Activated CD8-positive, alpha-beta memory T cell treated with anti-CD3 and anti-CD28 coated beads for 4 hours (primary cell): ENCODE data around the gene SLC5A12.

Experiments
- DNase-seq, 2 donors: peaks; one replicate each; pipeline ENCODE4 v3.0.0-alpha.2; 2020; ENCODE audit warnings: low read depth in 2 of 2

Gene SLC5A12

DNA sequence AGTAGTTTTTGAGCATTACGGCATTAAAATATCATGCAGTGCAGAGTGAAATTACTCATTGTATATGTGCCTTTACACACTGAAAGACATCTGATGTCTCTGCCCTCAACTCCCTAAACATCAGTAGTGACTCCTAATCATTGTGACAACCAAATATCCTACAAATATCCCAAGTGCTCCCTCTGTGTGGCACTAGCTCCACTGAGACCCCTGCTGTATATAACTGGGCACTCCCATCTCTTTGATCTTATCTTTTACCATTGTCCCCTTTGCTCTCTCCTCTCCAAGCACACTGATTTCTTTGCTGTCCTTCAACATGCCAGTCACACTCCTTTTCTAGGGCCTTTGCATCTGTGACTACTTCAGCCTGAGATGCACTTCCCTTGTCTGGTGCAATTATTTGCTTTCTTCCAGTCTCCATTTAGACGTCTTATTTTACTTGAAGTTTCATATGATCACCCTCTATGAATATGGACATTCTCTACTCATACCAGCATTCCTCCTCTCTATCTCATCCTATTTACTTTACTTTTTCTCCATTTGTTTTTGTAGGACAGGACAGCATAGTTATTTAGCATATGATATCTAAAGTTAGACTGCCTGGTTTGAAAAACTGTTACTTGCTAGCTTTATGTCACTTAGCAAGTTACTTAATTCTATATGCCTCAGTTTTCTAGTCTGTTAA is 2.4 kb downstream of the SLC5A12 start:
- DNase-seq: no peak

DNA sequence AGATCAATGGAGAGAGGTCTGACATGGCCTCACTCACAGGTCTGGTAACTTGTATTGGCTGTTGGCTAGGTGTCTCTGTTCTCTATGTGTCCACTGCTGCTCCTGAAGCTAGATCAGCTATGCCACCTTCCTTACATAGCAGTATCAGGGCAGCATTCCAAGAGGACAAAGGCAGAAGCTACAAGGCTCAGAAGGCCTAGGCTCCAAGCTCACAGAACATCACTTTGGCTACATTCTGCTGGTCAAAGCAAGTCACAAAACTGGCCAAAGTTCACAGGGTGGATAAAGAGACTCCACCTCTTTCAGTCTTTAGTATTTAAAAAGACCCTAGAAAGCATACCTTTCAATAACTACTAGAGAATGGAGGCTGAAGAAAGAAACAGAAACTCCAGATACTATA is 4.1 kb downstream of the SLC5A12 start:
- DNase-seq: no peak

DNA sequence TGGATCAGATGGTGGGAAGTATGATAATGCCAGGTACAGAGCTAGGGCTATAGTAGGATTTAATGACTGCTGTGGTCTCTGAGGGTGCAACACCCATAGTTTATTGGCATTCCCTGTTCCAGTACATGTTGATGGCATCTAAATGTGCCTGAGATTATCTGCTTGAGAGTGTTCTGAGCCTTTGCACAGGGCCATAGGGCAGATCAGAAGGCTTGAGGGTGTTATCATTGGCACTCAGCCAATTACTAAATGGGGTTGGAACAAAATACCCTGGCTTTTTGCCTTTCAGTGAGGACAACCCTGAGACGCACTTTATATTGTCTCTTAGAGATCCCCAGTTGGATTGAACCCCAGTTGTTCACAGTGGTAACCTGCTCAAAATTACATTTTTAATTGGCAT is 6.7 kb downstream of the SLC5A12 start:
- DNase-seq: no peak

DNA sequence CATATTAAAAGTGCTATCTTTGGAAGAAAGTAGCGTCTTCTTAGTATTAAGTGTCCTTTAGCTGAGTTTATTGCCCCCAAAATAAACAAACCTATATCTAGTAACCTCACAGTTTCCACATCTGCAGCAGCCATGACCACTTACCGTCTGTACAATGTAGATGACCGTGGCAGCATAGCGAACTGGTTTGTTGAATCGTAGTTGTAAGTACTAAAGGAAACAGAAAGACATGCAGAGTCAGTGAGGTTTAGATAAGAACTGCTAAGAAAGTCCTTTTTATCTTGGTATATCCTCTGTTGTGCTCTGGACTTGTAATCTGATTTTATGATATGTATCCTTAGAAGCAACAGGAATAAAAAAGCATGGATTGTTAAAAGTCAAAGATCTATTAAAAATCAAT is 9.4 kb downstream of the SLC5A12 start:
- no peak for DNase-seq

DNA sequence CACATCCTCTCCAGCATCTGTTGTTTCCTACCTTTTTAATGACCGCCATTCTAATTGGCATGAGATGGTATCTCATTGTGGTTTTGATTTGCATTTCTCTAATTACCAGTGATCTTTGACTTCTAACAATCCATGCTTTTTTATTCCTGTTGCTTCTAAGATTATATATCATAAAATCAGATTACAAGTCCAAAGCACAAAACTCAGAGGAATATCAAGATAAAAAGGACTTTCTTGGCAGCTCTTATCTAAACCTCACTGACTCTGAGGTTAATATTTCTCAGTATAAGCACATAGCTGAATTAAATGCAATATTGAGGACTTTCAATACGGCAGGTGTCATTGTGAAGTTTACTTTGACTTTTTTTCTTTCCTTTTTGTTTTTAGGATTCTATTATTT is 11.4 kb downstream of the SLC5A12 start:
- DNase-seq: no peak

DNA sequence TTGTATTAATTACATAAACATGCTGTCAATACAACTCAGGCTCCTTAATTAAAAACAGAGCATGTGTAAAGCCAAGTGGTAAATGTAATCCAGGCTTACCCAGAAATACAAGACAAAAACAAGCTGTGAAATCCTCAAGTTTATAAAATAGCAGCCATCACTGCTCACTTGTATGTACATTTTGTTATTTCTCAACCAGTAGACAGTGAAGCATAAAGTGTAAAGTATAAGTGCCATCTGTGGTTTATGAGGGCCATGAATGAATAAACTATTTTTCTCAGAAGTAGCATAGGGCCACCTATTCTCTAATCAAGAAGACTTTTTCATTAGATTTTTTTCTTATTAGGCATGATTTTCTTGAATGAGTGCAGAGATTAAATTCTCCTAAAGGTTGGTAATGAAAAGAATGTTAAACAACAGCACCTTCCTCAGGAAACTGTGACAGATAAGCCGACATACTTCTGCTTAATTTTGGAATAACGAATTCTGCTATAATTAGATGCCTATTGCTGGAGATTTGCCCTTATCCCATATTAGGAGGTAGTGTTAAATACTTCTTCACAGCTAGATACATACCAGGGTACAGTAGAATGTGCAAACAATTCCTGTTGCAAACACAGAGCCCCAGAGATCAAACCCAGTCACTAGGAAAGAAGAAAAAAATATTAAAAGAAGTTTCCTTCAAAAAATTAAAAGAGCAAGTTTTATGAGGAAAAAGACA is 13.0 kb downstream of the SLC5A12 start:
- DNase-seq: no peak

DNA sequence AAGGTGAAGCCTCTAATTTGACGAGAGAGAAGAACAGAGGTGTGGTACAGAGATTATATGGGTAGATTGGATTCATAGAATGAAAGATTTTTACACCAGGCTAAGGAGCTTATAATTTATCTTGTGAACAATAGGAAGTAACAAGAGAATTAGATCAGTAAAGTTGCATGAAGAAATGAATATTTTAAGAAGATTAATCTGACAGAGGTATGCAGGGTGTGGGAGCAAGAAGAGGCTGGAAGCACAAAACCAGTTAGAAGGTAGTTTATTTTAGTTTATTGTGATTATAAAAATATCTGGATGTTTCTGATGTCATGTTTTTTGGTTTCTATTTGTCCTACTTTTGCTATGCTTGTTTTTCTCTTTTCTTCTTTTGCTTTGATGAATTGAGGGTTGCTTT is 15.7 kb downstream of the SLC5A12 start:
- DNase-seq: no peak

DNA sequence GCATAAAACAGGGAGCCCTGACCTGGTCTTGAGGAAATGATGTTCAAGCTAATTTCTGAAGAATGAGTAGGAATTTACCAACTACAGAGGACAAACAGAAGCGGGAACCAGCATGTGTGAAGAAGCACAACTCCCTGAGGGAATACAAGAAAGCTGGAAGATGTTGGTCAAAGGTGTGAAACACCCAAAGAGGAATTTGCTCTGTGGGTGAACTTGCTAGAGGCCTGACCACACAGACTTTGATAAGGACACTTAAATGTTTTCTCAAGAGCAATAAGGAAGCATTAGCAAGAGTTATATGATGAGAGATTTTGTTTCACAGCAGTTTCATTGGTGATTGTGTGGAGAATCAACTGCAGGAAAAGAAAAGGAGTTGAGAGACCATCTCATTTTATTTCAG is 17.6 kb downstream of the SLC5A12 start:
- DNase-seq: no peak

DNA sequence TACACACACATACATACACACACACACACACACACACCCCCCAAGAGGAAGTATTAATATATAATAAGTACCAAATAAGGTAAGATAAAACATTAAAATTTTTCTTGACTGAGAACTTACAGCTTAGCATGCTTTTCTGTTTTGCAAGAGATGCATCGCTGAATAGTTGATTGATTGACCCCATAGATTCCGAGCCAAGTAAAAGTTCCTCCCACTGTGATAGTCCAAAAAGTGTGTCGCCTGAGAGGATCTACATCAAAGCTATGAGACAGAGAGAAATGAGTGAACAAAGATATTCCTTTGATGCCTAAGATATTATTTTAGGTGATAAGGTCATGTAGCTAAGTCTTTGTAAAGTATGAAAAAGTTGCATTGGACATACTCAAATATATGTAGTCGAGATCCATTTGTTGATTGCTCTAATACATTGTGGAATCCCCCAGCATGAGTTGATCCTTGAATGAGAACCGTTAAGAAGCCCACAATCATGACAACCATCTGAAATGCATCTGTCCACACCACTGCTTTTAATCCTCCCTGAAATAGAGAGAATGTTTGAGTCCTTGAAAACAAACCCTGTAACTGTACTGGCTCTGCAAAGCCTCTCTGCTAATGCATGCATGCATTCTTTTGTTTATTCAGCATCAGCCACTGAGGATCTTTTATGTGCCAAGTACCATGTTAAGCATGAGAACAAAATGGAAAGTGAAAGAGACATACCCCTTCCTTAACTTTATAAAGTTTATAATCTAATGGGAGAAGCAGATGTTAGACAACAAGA is 18.3 kb downstream of the SLC5A12 start:
- no peak for DNase-seq

DNA sequence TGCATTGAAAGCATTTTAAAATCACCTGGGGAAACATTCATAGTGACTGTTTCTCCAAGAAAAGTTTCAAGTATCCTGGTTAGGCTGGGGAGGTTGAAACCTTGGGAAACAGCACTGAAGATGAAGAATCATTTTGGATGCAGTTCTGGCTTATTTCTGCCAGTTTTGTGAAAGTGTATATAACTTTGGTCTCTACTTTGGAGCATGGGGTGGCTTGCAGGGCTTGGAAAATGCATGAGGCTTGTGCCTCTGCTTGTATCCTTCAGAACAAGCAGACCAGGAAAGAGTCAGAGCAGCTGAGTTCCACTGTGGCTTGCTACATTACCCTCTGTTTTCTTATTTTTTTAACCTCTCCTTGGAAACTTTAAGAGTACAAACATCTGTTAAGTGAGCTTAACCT is 19.5 kb downstream of the SLC5A12 start:
- no peak for DNase-seq

DNA sequence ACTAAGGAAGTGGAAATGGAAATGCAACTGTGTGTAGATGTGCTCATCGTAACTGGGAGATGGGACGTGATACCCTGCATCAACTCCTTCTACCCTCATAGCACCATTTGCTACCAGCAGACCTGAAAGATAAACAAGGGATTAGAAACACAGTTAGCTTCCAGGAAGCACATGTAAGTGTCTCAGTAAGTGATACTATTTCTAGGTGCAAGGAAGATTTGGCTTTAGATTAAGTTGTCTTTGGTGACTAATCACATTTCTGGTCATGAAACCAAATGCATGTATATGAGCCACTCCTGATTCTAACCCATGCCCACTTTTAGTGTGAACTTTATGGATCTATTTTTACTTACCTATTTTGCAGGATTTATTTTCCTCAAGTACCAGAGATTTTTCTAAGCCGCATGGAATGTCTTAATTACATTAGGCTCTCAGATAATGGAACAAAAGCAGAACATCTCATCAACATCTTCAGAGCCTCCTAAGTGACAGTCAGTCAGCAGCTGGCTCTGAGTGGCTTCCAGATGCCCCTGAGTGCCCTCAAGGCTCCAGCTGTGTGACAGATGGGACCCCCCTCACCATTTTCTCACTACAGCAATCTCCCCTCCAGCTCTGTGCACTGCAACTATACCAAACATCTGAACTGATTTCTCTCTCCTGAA is 21.2 kb downstream of the SLC5A12 start:
- no peak for DNase-seq

DNA sequence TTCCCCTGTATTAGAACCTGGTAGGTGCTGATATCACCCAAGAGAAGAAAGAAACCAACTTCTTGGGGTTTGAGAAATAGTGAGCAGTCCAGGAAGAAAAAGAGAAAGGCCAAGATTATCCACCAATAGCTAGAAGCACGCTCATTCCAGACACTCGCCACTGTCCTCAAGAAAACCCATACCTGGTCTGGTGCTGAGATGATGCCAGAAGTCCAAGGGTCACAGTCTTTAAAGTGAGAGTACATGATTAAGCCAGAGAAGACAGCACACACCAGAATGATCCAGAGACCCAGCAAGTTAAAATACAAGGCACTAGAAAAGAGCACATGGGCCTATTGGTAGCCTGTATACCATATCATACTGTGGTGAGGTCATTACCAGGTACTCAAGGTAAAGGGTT is 23.6 kb downstream of the SLC5A12 start:
- no peak for DNase-seq

DNA sequence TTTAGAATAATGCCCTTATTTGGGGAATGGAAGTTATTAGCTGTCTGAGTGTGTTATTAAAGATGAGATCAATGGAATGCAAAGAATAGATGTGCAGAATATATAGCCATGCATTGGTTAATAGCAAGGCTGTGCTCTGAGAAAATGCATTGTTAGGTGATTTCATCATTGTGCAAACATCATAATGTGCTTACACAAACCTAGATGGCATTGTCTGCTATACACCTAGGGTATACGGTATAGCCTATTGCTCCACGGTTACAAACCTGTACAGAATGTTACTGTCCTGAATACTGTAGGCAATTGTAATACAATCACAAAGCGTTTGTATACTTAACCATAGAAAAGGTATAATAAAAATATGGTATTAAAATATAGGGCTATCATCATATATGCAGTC is 25.5 kb downstream of the SLC5A12 start:
- no peak for DNase-seq

DNA sequence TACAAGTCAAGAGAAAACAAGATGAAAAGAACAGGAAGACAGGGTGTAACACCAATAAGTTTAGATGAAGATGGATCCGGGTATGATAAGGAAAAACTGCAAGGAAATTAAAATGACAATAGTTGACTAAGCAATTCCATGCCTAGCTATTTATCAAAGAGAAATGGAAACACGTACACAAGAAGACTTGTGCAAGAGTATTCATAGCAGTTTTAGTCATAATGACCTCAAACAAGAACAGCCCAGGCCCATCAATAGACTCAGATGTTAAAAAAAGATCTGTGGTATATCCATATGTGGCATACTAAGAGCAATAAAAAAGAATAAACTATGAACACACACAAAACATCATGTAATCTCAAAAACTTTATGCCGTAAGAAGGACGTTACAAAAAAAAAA is 33.2 kb downstream of the SLC5A12 start:
- no peak for DNase-seq

DNA sequence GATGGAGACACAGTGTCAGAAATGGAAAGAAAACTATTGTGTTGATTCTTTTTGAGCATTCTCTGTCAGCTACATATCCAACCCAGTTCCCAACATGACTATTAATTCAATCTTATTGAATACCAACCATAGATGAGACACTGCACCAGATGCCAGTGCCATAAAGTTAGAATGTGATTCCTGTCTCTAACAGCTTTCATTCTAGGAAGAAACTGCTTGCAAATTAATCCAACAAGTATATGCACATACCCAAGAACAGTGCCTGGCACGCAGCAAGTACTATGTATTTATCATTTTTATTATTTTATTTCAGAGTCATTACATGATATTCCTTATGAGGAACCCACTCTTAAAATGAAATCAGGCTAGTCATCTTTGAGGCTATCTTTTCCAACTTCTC is 34.5 kb downstream of the SLC5A12 start:
- no peak for DNase-seq

DNA sequence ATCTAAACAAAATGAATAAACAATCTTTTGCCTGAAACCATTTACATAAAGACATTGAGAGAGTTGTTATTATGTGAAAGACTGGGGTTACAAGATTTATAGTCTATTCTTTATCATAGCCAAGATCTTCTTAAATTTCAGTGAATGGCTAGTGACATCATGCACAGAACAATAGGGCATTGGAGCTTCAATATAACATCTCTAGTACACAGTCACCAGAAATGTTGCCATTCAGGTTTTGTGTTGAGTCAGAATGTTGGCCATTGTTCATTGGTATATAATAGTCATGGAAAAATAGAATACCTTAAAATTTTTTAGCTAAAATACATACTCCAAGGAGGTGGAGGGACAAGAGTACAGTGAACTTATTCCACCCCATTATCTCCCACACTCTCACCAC is 44.3 kb downstream of the SLC5A12 start:
- no peak for DNase-seq

DNA sequence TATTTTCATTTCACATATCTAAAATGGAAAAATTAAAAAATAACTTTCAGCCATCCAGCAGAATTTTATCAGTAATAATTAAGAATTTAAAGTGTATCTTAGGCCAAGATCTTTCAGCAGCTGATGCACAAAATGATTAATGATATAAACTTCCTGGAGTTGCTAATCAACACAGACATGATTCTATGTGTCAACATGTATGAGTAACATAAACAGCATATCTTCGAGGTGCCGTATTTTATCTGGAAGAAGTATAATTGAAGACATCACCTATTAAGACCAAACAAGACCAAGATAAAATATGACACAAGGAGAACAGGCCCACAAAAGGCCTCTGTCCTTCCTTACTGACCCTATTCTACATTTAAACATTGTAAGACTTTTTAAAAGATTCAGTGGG is 45.2 kb downstream of the SLC5A12 start:
- no peak for DNase-seq

DNA sequence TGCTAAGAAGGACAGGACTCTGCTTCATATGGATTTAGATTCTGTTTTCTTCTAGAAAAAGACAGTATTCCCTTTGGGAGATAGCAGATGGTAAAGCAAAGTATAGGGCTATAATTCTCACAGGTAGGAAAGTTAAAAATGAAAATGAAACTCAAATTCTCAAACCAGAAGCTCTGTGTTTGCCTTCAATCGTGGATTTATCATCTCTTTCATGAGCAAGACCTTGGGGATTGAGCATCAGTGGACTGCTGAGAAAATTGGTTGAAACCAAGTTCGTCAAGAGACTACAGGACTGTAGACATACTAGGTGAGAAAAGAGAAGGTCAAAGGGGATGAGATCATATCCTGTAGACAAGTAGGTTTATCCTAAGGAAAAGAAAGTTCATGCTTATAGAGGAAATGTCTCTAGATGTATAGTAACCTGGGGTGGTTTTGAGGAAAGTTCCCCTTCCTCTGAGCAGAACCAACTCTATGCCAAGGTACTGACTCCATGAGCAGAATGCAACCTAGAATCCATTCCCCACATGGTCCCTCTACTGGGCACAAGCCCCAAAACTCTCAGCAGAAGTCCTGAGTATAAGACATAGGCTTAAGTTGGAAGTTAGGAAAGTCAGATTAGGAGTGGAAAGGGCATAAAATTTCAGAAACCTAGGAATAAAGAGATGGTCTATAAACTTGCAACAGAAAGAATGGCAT is 46.5 kb downstream of the SLC5A12 start:
- DNase-seq: no peak

DNA sequence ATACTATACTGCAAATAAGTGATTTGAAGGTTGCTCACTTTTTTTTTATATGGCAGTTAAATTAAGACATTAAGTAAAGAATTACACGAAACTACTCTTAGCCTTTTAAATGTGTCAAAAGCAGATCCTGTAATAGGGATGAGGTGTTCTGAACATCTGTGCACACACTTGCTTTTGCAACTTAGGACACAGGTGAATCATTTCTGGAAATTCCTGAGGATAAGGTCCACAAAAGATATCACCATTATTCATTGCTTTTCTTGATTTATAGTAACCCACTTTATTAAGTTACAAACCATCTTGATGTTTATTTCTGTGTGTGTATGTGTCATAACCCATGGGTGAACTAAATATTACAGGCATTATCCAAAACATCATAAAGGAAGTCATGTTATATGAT is 55.9 kb downstream of the SLC5A12 start:
- DNase-seq: no peak

DNA sequence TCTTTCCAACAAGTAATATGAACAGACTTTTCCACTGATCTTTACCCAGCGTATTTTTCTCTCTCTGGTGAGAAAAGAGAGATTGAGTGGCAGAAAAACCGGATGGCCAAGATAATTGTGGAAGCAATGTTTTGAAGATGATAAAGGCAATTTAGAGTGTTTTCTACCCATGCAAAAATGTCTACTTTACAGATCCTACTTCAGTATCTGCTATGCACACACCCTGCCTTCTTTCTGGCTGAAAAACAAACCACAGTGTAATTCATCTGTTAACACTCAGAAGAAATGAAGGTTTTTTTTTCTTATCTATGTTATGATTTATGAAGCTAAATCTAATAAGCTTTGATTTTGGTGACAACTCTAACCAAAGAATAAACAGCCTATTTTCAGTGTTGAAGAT is 56.8 kb downstream of the SLC5A12 start:
- no peak for DNase-seq

DNA sequence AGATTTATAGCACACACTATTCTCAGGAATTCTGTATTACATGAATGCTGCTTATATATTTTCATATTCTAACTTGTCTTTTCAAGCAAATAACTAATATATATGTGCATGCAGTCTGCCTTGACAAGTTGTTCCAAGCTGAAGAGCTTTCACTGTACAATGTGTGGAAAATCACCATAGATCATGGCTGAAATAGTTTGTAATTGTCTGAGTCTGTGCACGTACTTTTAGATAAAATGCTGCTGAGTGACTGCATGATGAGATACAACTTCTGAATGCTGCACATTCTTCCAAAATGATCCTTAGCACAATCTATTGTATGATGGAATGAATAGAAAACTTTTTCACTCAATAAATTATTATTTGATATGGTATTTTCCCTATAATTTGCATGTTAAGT is 58.9 kb downstream of the SLC5A12 start:
- no peak for DNase-seq

DNA sequence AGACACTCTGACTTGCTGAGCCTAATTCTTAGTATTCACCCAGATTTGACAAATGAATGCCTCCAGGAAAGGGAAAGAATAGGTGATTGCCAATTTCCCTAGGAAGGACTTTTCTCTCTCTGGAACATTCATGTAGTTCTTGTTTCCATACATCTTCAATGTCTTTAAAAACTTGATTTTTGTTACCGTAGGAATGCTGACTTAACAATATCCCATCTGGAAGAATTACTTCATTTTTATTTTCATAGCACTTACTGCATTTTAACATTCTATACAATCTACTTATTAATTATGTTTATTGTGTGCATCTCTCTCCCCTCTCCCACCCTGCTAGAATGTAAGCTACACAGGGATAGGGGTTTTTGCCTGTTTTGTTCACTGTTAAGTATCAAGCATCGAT is 66.6 kb downstream of the SLC5A12 start:
- no peak for DNase-seq
